HCT116 (cell line): ENCODE measurements around the gene THAP11. TPM values are rescaled to one million over a fixed set of nuclear protein-coding genes. Genes with fewer than 3 reads are reported as not detected.
A peak's percentile ranks its signal among the peaks of the same experiment; 100 is the strongest.

Experiments used
- ATAC-seq: fragments of 200-7000 bp; cut with Tn5 transposase; 2 replicates; pipeline ENCODE4 v1.9.1; 2020; ENCODE audit warnings: mild to moderate bottlenecking, moderate library complexity
- BruUV-seq: library from RNA; stranded (reverse); fragments of 400-500 nt; replicated peaks from 2 replicates; lab custom pipeline; 2021; lab: Mats Ljungman, UMichigan
- CTCF ChIA-PET: fragments of 300-600 bp; sonication (Branson Sonifier 250); formaldehyde crosslinking; loops from one replicate; lab custom pipeline; 2021; ENCODE audit warnings: antibody characterized with exemption; lab: Charles Lee
- POLR2A ChIA-PET: fragments of 300-600, 350-600 bp; sonication (Branson Sonifier 250); formaldehyde crosslinking; loops from one replicate; lab custom pipeline; 2021; ENCODE audit warnings: antibody characterized with exemption; lab: Charles Lee
- RAD21 ChIA-PET, 2 experiments: fragments of 300-600 bp; sonication (Branson Sonifier 250); formaldehyde crosslinking; loops; one replicate each; lab custom pipeline; 2023; ENCODE audit warnings: low total read pairs in 2 of 2; ENCODE audit not compliant: uncharacterized antibody in 2 of 2, unreplicated experiment in 2 of 2, low non-redundant PET in 1 of 2; lab: Charles Lee
- DNase-seq: peaks from one replicate; pipeline ENCODE4 v3.0.0-alpha.2; 2010; ENCODE audit warnings: low read depth, low spot score
- H2AFZ ChIP-seq: fragments of 200-600 bp; shearing (Covaris generic), sonication (generic); 2 replicates; pipeline ENCODE4 v1.6.1; 2017; ENCODE audit warnings: low read depth, mixed run types, mixed read lengths, antibody characterized with exemption, low read length; ENCODE audit not compliant: poor library complexity, severe bottlenecking
- H3K27ac ChIP-seq: 2 replicates; pipeline ENCODE4 v1.5.1; 2012; ENCODE audit warnings: low read depth, low read length
- H3K27me3 ChIP-seq: fragments of 200-600 bp; sonication (generic); 2 replicates; pipeline ENCODE4 v1.6.1; 2016; ENCODE audit warnings: mixed run types, low read length, mixed read lengths; ENCODE audit not compliant: insufficient read depth
- H3K36me3 ChIP-seq, 2 experiments: fragments of 200-500 bp in 1 of 2; fragments of 200-600 bp in 1 of 2; sonication (Bioruptor generic) in 1 of 2; sonication (generic) in 1 of 2; 2 replicates each; pipeline versions ENCODE4 v1.5.1 to v1.6.1; 2014 to 2016; ENCODE audit warnings: low read length in 2 of 2, inconsistent platforms in 1 of 2, mixed read lengths in 1 of 2, mixed run types in 1 of 2; ENCODE audit not compliant: insufficient read depth in 2 of 2, control insufficient read depth in 1 of 2
- H3K4me1 ChIP-seq, 2 experiments: fragments of 200-600 bp in 1 of 2; sonication (generic) in 1 of 2; 2 replicates each; pipeline versions ENCODE4 v1.5.1 to v1.6.1; 2012 to 2017; ENCODE audit warnings: low read length in 2 of 2, inconsistent platforms in 1 of 2, mild to moderate bottlenecking in 1 of 2, mixed read lengths in 1 of 2, mixed run types in 1 of 2, moderate library complexity in 1 of 2; ENCODE audit not compliant: insufficient read depth in 2 of 2, control insufficient read depth in 1 of 2
- H3K4me2 ChIP-seq: fragments of 200-600 bp; sonication (generic); 2 replicates; pipeline ENCODE4 v1.6.1; 2017; ENCODE audit warnings: mixed run types, low read length, mixed read lengths
- H3K4me3 ChIP-seq, 2 experiments: fragments of 200-600 bp in 1 of 2; sonication (generic) in 1 of 2; replicated peaks in 1 of 2; 2 replicates each; pipeline ENCODE4 v1.5.1; 2011 to 2016; ENCODE audit warnings: low read length in 2 of 2, control low read depth in 1 of 2, low read depth in 1 of 2, mild to moderate bottlenecking in 1 of 2, mixed read lengths in 1 of 2, mixed run types in 1 of 2
- H3K79me2 ChIP-seq: fragments of 200-600 bp; sonication (generic); 2 replicates; pipeline ENCODE4 v1.6.1; 2017; ENCODE audit warnings: mild to moderate bottlenecking, mixed run types, low read length, moderate library complexity, mixed read lengths; ENCODE audit not compliant: insufficient read depth
- H3K9ac ChIP-seq: fragments of 200-600 bp; sonication (generic); 2 replicates; pipeline ENCODE4 v1.6.1; 2016; ENCODE audit warnings: low read length, mixed read lengths
- H3K9me2 ChIP-seq: fragments of 200-600 bp; sonication (generic), shearing (Covaris generic); 2 replicates; pipeline ENCODE4 v1.6.1; 2017; ENCODE audit warnings: mixed run types, mild to moderate bottlenecking, moderate library complexity; ENCODE audit not compliant: insufficient read depth
- H3K9me3 ChIP-seq, 2 experiments: fragments of 200-500 bp in 1 of 2; fragments of 200-600 bp in 1 of 2; sonication (Bioruptor generic) in 1 of 2; sonication (generic) in 1 of 2; 2 replicates each; pipeline ENCODE4 v1.6.1; 2014 to 2017; ENCODE audit warnings: low read length in 2 of 2, mixed read lengths in 2 of 2, inconsistent platforms in 1 of 2, low read depth in 1 of 2, mild to moderate bottlenecking in 1 of 2, mixed run types in 1 of 2, moderate library complexity in 1 of 2; ENCODE audit not compliant: control insufficient read depth in 1 of 2, insufficient read depth in 1 of 2
- H4K20me1 ChIP-seq: fragments of 200-600 bp; sonication (generic), shearing (Covaris generic); 2 replicates; pipeline ENCODE4 v1.6.1; 2017; ENCODE audit warnings: mixed run types, mild to moderate bottlenecking, moderate library complexity; ENCODE audit not compliant: insufficient read depth
- ATF3 ChIP-seq: IDR thresholded peaks from 2 replicates; pipeline ENCODE4 v1.6.1; 2012
- CBX3 ChIP-seq: IDR thresholded peaks from 2 replicates; pipeline ENCODE4 v1.6.1; 2012; ENCODE audit warnings: low read depth
- CTCF ChIP-seq, 3 experiments: fragments of 200-600 bp in 1 of 3; sonication (generic) in 1 of 3; IDR thresholded peaks in 2 of 3; conservative IDR thresholded peaks in 1 of 3; 2 replicates each; pipeline ENCODE4 v1.5.1; 2012 to 2017; ENCODE audit warnings: low read depth in 2 of 3, low read length in 2 of 3, antibody characterized with exemption in 1 of 3, borderline replicate concordance in 1 of 3, control low read depth in 1 of 3, mild to moderate bottlenecking in 1 of 3, mixed read lengths in 1 of 3, mixed run types in 1 of 3, moderate library complexity in 1 of 3; ENCODE audit not compliant: insufficient read depth in 1 of 3
- EGR1 ChIP-seq: IDR thresholded peaks from 2 replicates; pipeline ENCODE4 v1.6.1; 2012; ENCODE audit warnings: low read depth
- ELF1 ChIP-seq: IDR thresholded peaks from 2 replicates; pipeline ENCODE4 v1.6.1; 2012; ENCODE audit warnings: low read depth, borderline replicate concordance
- EZH2 ChIP-seq: fragments of 200-600 bp; sonication (generic); IDR thresholded peaks from 2 replicates; pipeline ENCODE4 v1.6.1; 2017; ENCODE audit warnings: antibody characterized with exemption, mixed run types
- JUND ChIP-seq: IDR thresholded peaks from 2 replicates; pipeline ENCODE4 v1.6.1; 2012
- MAX ChIP-seq: IDR thresholded peaks from 2 replicates; pipeline ENCODE4 v1.6.1; 2012
- POLR2A ChIP-seq: IDR thresholded peaks from 2 replicates; pipeline ENCODE4 v1.7.0; 2011; ENCODE audit warnings: borderline replicate concordance; ENCODE audit not compliant: insufficient read depth, insufficient read length; ENCODE audit errors: extremely low read depth
- SIN3A ChIP-seq: IDR thresholded peaks from 2 replicates; pipeline ENCODE4 v1.6.1; 2012; ENCODE audit warnings: low read depth
- SP1 ChIP-seq: IDR thresholded peaks from 2 replicates; pipeline ENCODE4 v1.6.1; 2012; ENCODE audit warnings: low read depth
- SRF ChIP-seq: IDR thresholded peaks from 2 replicates; pipeline ENCODE4 v1.6.1; 2012; ENCODE audit warnings: low read depth
- TCF7L2 ChIP-seq: IDR thresholded peaks from 2 replicates; pipeline ENCODE4 v1.7.0; 2011; ENCODE audit warnings: borderline replicate concordance, inconsistent platforms; ENCODE audit not compliant: insufficient read depth, insufficient read length; ENCODE audit errors: extremely low read depth
- ZFX ChIP-seq: fragments of 450-650 bp; IDR thresholded peaks from 2 replicates; pipeline ENCODE4 v1.6.1; 2017
- intact Hi-C: fragments of 100-400 bp; cut with micrococcal nuclease; formaldehyde crosslinking; loops from 2 replicates; pipeline ENCODE4 v1.10.0; 2022
- total RNA-seq: library from RNA; stranded (reverse); gene quantifications from one replicate; pipeline ENCODE4 v1.2.1, GENCODE V29; 2021; ENCODE audit not compliant: unreplicated experiment

The THAP11 gene
- total RNA-seq, 1 experiment from 2014 or later, result 25.4 TPM

- no peaks in the 10 kb centered on the region for H3K9me2 ChIP-seq
- intact Hi-C loops, result loop anchor here (1.0 to 10.0 kb wide), 3 partner anchors 40 to 281 kb away; partner anchors contain the start of genes NUTF2 and RIPOR1
- no peak overlapping the region for H2AFZ ChIP-seq
- RAD21 ChIA-PET, result interaction anchor here in 1 of 2 experiments (1.3 kb wide), 1 partner anchor 133 kb away, joined by 3 read pairs; no protein-coding TSS in a partner anchor
- H3K9me3 ChIP-seq, result no peaks in the 10 kb centered on the region
- POLR2A ChIA-PET, result interaction anchor here (0.8 to 1.6 kb wide), 9 partner anchors 10 to 217 kb away, joined by 3 to 9 read pairs (median 3); partner anchors contain the start of genes DDX28, DUS2 and NUTF2
- H3K79me2 ChIP-seq, result peaks cover 38% of the 10 kb centered on the region
- H3K27me3 ChIP-seq, result no peaks in the 10 kb centered on the region
- CTCF ChIA-PET, result interaction anchor here (1.0 to 3.0 kb wide), 4 partner anchors 9 to 133 kb away, joined by 3 to 57 read pairs (median 6); no protein-coding TSS in a partner anchor
- BruUV-seq, result no TSS peak
- peaks cover 12 to 23% of the 10 kb centered on the region in 2 experiments for H3K4me1 ChIP-seq
- H3K4me3 ChIP-seq, result peak overlapping the region; percentile 98 to 100
- DNase-seq, result no peak
- TF ChIP-seq ATF3 (no peak), SIN3A (no peak), JUND (no peak), SRF (no peak), ZFX (peak; percentile 51; the same call in 1 of the 2 replicates), CBX3 (no peak)
- no peaks in the 10 kb centered on the region for H4K20me1 ChIP-seq
- ATAC-seq, result peak; percentile 7
- H3K4me2 ChIP-seq, result peak overlapping the region; percentile 93
- H3K9ac ChIP-seq, result peak overlapping the region; percentile 95
- peaks cover 5 to 6% of the 10 kb centered on the region in 2 experiments; a peak in 2 of 4 replicates for H3K36me3 ChIP-seq
- peak overlapping the region; percentile 68 for H3K27ac ChIP-seq
These were observed 36.2 kb upstream of the THAP11 start for GRCh38 chr16:67805718-67806427.

- H3K27me3 ChIP-seq, result no peaks in the 10 kb centered on the region
- intact Hi-C loops, result loop anchor here (1.0 to 10.0 kb wide), 3 partner anchors 40 to 282 kb away; partner anchors contain the start of genes NUTF2 and RIPOR1
- peak within 1 kb of the TSS; percentile 93 for H3K4me2 ChIP-seq
- no peaks in the 10 kb centered on the region for H4K20me1 ChIP-seq
- DNase-seq (peak; percentile 98), ATAC-seq (peak; percentile 95)
- POLR2A ChIA-PET, result interaction anchor here (0.5 to 1.6 kb wide), 11 partner anchors 9 to 217 kb away, joined by 3 to 9 read pairs (median 3); partner anchors contain the start of genes DDX28, DUS2 and NUTF2
- H3K27ac ChIP-seq, result peak within 1 kb of the TSS; percentile 68
- peaks cover 33% of the 10 kb centered on the region for H3K79me2 ChIP-seq
- peak within 1 kb of the TSS; percentile 98 to 100 for H3K4me3 ChIP-seq
- no TSS peak for BruUV-seq
- peak within 1 kb of the TSS; percentile 95 for H3K9ac ChIP-seq
- no peaks in the 10 kb centered on the region for H3K9me3 ChIP-seq
- peaks cover 12 to 23% of the 10 kb centered on the region in 2 experiments for H3K4me1 ChIP-seq
- peak within 1 kb of the TSS; percentile 95 for H2AFZ ChIP-seq
- CTCF ChIA-PET, result interaction anchor here (0.6 to 3.0 kb wide), 5 partner anchors 9 to 134 kb away, joined by 3 to 57 read pairs (median 5); no protein-coding TSS in a partner anchor
- RAD21 ChIA-PET, result interaction anchor here in 1 of 2 experiments (1.3 kb wide), 1 partner anchor 134 kb away, joined by 3 read pairs; no protein-coding TSS in a partner anchor
- peaks cover 5 to 6% of the 10 kb centered on the region in 2 experiments; a peak in 2 of 4 replicates for H3K36me3 ChIP-seq
- H3K9me2 ChIP-seq, result no peaks in the 10 kb centered on the region
- TF ChIP-seq ELF1, result no peak
- peak; percentile 78 for TF ChIP-seq POLR2A
- peak; percentile 94 for TF ChIP-seq SP1
- TF ChIP-seq ATF3, result no peak
- no peak for TF ChIP-seq SRF
- TF ChIP-seq SIN3A, result no peak; the same call in 1 of the 2 replicates
- TF ChIP-seq EZH2, result no peak
- TF ChIP-seq CBX3, result no peak
- no peak for TF ChIP-seq JUND
- TF ChIP-seq CTCF (IDR thresholded peaks at IDR 0.05 in 2 of 3, conservative IDR thresholded peaks at IDR 0.05 in 1 of 3; ENCODE audit: borderline replicate concordance in 1 of 3, insufficient read depth in 1 of 3, low read depth in 2 of 3, low read length in 2 of 3), result no peak
- no peak for TF ChIP-seq MAX
- peak; percentile 66 for TF ChIP-seq EGR1
- peak; percentile 83 for TF ChIP-seq TCF7L2
These were observed 35.5 kb upstream of the THAP11 start, which contains the start of the genes RANBP10 and TSNAXIP1 for GRCh38 chr16:67806428-67807147. Gene RANBP10 (minus strand): TSS chr16:67806560. CDS start chr16:67806536, 24 bp downstream. Gene TSNAXIP1 (plus strand): TSS chr16:67806889. CDS start chr16:67807150, 261 bp downstream.
